ENCODE measurements around the gene CHP2.
"Not testable (repeated sequence)": the region's sequence is repeated elsewhere in the genome, so short reads cannot be mapped to it uniquely, and the experiment has no call there.

CHP2 gene

DNA sequence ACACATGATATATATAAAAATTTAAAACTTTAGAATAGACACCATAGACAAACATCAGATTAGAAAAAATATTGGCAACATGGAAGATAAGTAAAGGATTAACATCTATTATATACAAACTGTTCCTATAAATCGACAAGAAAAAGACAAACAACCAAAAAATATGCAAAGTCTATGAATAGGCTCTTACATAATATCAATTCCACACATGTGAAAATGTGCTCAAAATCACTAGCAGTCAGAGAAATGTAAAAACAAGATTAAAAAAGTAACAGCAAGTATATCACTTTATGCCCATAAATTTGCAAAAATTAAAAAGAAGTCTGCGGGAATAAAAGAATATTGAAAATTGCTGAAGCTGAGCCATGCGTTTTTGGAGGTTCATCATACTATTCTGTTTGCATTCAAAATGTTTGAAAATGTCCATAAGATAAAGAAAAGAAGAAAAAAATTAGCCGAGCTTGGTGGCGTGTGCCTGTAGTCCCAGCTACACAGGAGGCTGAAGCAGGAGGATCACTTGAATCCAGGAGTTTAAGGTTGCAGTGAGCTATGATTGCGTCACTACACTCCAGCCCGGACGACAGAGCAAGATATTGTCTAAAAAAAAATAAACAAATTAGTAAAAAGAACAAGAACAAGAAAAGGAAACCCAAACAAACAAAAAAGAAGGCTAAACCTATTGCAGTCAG is 30.6 kb upstream of the CHP2 start:
- Histone ChIP-seq H3K4me1 (ENCODE audit: control insufficient read depth in 5 of 5, insufficient read depth in 5 of 5, low read length in 5 of 5) (peaks cover 0 to 5% (median 0%) of the 10 kb centered on the region in 5 donors), H3K4me3 (ENCODE audit: low read depth in 1 of 5, low read length in 5 of 5) (no peak overlapping the region), H3K9me3 (ENCODE audit: control insufficient read depth in 5 of 5, low read length in 5 of 5) (peaks cover 0 to 8% (median 6%) of the 10 kb centered on the region in 5 donors), H3K36me3 (ENCODE audit: control insufficient read depth in 5 of 5, insufficient read depth in 5 of 5, low read length in 5 of 5) (no peaks in the 10 kb centered on the region), H3K27ac (ENCODE audit: low read depth, low read length) (no peak overlapping the region), H3K9ac (ENCODE audit: low read length in 5 of 5) (no peak overlapping the region), H3K27me3 (ENCODE audit: control insufficient read depth in 5 of 5, insufficient read depth in 4 of 5, low read length in 5 of 5) (no peaks in the 10 kb centered on the region)

DNA sequence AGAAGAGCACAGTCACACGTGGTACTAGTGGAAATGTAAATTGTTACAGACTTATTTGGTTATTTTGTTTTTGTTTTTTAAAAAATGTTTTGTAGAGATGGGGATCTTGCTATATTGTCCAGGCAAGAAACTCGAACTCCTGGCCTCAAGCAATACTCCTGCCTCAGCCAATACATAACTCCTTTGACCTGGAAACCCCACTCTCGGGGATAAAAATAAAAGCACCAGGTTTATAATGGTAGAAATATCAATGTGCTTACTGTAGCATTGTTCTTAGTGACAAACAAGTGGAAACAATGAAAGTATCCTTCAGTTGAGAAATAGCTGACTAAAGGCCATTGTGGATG is 30.1 kb upstream of the CHP2 start:
- no peaks in the 10 kb centered on the region for H3K27me3 ChIP-seq (ENCODE audit: control insufficient read depth in 5 of 5, insufficient read depth in 4 of 5, low read length in 5 of 5)
- H3K9ac ChIP-seq (ENCODE audit: low read length in 5 of 5), result no peak overlapping the region
- no peak overlapping the region for H3K4me3 ChIP-seq (ENCODE audit: low read depth in 1 of 5, low read length in 5 of 5)
- H3K9me3 ChIP-seq (ENCODE audit: control insufficient read depth in 5 of 5, low read length in 5 of 5), result peaks cover 0 to 8% (median 6%) of the 10 kb centered on the region in 5 donors
- H3K27ac ChIP-seq (ENCODE audit: low read depth, low read length), result no peak overlapping the region
- no peaks in the 10 kb centered on the region for H3K36me3 ChIP-seq (ENCODE audit: control insufficient read depth in 5 of 5, insufficient read depth in 5 of 5, low read length in 5 of 5)
- peaks cover 0 to 11% (median 4%) of the 10 kb centered on the region in 5 donors for H3K4me1 ChIP-seq (ENCODE audit: control insufficient read depth in 5 of 5, insufficient read depth in 5 of 5, low read length in 5 of 5)

DNA sequence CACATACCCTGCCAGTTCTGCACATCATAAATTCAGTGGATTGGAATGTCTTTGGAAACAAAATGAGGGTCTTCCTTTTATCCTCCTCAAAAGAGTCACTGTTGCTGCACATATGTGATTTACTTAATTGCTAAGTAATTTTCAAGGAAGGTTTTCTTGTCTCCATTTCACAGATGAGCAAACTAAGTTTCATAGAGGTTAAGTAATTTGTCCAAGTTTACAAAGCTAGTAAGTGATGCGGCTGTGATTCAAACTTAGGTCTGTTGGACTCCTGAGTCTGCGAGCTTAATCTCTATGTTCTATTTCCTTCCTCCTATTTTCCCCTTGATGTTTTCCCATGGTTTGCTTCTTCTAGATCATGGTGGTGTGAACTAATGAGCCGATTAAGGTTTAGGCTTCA is 28.1 kb upstream of the CHP2 start:
- Histone ChIP-seq H3K27me3 (ENCODE audit: control insufficient read depth in 5 of 5, insufficient read depth in 4 of 5, low read length in 5 of 5) (no peaks in the 10 kb centered on the region), H3K9ac (ENCODE audit: low read length in 5 of 5) (no peak overlapping the region), H3K27ac (ENCODE audit: low read depth, low read length) (no peak overlapping the region), H3K4me3 (ENCODE audit: low read depth in 1 of 5, low read length in 5 of 5) (no peak overlapping the region), H3K36me3 (ENCODE audit: control insufficient read depth in 5 of 5, insufficient read depth in 5 of 5, low read length in 5 of 5) (no peaks in the 10 kb centered on the region), H3K9me3 (ENCODE audit: control insufficient read depth in 5 of 5, low read length in 5 of 5) (peaks cover 0 to 8% (median 6%) of the 10 kb centered on the region in 5 donors), H3K4me1 (ENCODE audit: control insufficient read depth in 5 of 5, insufficient read depth in 5 of 5, low read length in 5 of 5) (peaks cover 0 to 15% (median 9%) of the 10 kb centered on the region in 5 donors)

DNA sequence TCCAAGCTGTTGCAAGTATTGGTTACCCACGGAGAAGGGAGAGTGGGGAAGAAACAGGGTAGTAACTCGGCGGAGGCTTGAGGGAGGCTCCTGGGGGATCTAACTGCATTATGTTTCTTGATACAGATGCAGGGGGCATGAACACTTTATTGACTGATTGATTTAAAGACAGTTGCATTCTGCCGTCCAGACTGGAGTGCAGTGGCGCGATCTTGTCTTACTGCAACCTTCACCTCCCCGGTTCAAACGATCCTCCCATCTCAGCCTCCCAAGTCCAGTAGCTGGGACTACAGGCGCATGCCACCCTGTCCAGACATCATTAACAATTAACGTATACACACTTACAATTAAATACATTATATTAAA is 26.7 kb upstream of the CHP2 start:
- Histone ChIP-seq H3K27me3 (ENCODE audit: control insufficient read depth in 5 of 5, insufficient read depth in 4 of 5, low read length in 5 of 5) (no peaks in the 10 kb centered on the region), H3K4me3 (ENCODE audit: low read depth in 1 of 5, low read length in 5 of 5) (peak overlapping the region in 1 of 5 donors; percentile 41), H3K4me1 (ENCODE audit: control insufficient read depth in 5 of 5, insufficient read depth in 5 of 5, low read length in 5 of 5) (peaks cover 0 to 15% (median 9%) of the 10 kb centered on the region in 5 donors), H3K9ac (ENCODE audit: low read length in 5 of 5) (no peak overlapping the region), H3K9me3 (ENCODE audit: control insufficient read depth in 5 of 5, low read length in 5 of 5) (peaks cover 0 to 3% (median 0%) of the 10 kb centered on the region in 5 donors), H3K36me3 (ENCODE audit: control insufficient read depth in 5 of 5, insufficient read depth in 5 of 5, low read length in 5 of 5) (no peaks in the 10 kb centered on the region), H3K27ac (ENCODE audit: low read depth, low read length) (no peak overlapping the region)

DNA sequence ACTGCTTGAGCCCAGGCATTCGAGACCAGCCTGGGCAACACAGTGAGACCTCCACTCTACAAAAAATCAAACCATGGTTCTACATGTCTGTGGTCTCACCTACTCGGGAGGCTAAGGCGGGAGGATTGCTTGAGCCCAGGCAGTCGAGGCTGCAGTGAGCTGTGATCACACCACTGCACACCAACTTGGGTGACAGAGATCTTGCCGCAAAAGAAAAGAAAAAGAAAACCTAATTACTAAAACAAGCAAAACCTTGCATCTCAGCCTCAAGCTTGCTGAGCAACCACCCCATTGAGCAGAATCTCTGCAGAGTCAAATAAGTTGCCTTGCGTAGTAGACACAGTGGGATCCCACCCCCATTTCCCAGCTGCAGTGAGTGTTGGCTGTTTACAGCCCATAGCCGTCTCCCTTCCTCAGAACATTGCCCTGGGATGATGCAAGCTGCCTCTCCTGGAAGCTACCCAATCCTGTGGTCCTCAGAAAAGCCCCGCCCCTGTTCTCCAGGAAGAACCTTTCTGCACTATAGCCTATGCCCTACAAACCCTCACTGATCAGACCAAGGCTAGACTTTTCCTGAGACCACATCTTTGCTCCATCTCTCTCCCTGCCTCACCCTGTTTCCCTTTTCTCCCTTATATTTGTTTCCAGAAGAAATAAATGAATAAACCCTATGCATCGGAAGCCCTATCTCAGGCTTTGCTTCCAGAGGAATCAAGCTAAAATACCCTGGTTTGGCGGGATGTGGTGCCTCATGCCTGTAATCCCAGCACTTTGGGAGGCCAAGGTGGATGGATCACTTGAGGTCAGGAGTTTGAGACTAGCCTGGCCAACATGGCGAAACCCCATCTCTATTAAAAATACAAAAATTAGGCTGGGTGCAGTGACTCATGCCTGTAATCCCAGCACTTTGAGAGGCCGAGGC is 25.1 kb upstream of the CHP2 start:
- H3K9ac ChIP-seq (ENCODE audit: low read length in 5 of 5), result no peak overlapping the region
- H3K27ac ChIP-seq (ENCODE audit: low read depth, low read length), result no peak overlapping the region
- H3K4me1 ChIP-seq (ENCODE audit: control insufficient read depth in 5 of 5, insufficient read depth in 5 of 5, low read length in 5 of 5), result peaks cover 0 to 15% (median 9%) of the 10 kb centered on the region in 5 donors
- no peaks in the 10 kb centered on the region for H3K36me3 ChIP-seq (ENCODE audit: control insufficient read depth in 5 of 5, insufficient read depth in 5 of 5, low read length in 5 of 5)
- H3K9me3 ChIP-seq (ENCODE audit: control insufficient read depth in 5 of 5, low read length in 5 of 5), result no peaks in the 10 kb centered on the region
- H3K4me3 ChIP-seq (ENCODE audit: low read depth in 1 of 5, low read length in 5 of 5), result no peak overlapping the region
- no peaks in the 10 kb centered on the region for H3K27me3 ChIP-seq (ENCODE audit: control insufficient read depth in 5 of 5, insufficient read depth in 4 of 5, low read length in 5 of 5)

DNA sequence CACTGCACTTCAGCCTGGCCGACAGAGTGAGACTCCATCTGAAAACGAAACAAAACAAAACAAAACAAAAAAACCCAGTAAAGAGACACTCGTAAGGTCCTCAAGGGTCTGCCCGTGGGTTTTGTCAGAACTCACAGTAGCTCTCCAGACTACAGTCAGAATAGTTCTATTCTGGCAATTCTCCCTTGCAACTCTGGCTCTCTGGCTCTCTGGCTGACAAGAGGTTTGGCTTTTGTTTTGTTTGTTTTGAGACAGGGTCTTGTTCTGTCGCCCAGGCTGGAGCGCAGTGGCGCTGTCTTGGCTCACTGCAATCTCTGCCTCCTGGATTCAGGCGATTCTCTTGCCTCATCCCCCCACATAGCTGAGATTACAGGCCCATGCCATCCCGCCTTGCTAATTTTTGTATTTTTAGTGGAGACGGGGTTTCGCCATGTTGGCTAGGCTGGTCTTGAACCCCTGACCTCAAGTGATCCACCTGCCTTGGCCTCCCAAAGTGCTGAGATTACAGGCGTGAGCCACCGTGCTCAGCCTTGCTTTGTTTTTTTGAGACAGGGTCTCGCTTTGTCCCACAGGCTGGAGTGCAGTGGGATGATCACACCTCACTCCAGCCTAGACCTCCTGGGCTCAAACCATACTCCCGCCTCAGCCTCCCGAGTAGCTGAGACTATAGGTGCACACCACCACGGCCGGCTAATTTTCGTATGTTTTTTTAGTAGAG is 20.5 kb upstream of the CHP2 start:
- Histone ChIP-seq H3K9ac (ENCODE audit: low read length in 5 of 5) (no peak overlapping the region), H3K36me3 (ENCODE audit: control insufficient read depth in 5 of 5, insufficient read depth in 5 of 5, low read length in 5 of 5) (no peaks in the 10 kb centered on the region), H3K27me3 (ENCODE audit: control insufficient read depth in 5 of 5, insufficient read depth in 4 of 5, low read length in 5 of 5) (peaks cover 0 to 4% (median 0%) of the 10 kb centered on the region in 5 donors), H3K4me1 (ENCODE audit: control insufficient read depth in 5 of 5, insufficient read depth in 5 of 5, low read length in 5 of 5) (peaks cover 0 to 8% (median 7%) of the 10 kb centered on the region in 5 donors), H3K4me3 (ENCODE audit: low read depth in 1 of 5, low read length in 5 of 5) (no peak overlapping the region), H3K27ac (ENCODE audit: low read depth, low read length) (no peak overlapping the region), H3K9me3 (ENCODE audit: control insufficient read depth in 5 of 5, low read length in 5 of 5) (no peaks in the 10 kb centered on the region)

DNA sequence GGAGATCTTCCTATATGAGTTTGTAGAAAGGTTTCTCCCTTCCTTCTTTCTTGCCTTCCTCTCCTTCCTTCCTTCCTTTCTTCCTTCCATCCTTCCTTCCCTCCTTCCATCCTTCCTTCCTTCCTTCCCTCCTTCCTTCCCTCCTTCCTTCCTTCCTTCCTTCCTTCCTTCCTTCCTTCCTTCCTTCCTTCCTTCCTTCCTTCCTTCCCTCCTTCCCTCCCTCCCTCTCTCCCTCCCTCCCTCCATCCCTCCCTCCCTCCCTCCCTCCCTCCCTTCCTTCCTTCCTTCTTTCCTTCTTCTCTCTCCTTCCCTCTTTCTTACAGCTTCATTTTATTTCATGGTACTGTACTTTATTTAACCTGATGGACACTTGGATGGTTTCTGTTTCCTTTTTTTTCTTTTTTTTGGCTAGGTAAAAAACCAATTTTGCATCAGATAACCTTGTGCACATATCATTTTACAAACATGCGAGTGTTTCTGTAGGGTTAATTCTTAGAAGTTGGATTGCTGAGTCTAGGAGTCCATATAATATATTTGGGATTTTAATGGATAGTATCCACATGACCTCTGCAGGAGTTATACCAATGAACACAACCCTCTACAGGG is 17.3 kb upstream of the CHP2 start:
- H3K36me3 ChIP-seq (ENCODE audit: control insufficient read depth in 5 of 5, insufficient read depth in 5 of 5, low read length in 5 of 5); H3K4me3 ChIP-seq (ENCODE audit: low read depth in 1 of 5, low read length in 5 of 5); H3K9ac ChIP-seq (ENCODE audit: low read length in 5 of 5); H3K27ac ChIP-seq (ENCODE audit: low read depth, low read length); H3K9me3 ChIP-seq (ENCODE audit: control insufficient read depth in 5 of 5, low read length in 5 of 5); H3K27me3 ChIP-seq (ENCODE audit: control insufficient read depth in 5 of 5, insufficient read depth in 4 of 5, low read length in 5 of 5); H3K4me1 ChIP-seq (ENCODE audit: control insufficient read depth in 5 of 5, insufficient read depth in 5 of 5, low read length in 5 of 5): not testable (repeated sequence)

DNA sequence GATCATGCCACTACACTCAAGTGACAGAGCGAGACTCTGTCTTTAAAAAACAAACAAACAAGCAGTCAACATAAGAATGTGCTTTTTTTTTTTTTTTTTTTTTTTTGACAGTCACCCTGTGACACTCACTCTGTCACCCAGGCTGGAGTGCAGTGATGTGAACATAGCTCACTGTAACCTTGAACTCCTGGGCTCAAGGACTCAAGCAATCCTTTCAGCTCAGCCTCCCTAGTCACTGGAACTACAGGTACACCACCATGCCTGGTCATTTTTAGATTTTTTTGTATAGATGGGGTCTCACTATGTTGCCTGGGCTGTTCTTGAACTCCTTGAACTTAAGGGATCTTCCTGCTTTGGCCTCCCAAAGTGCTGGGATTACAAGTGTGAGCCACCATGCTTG is 15.3 kb upstream of the CHP2 start:
- H3K4me1 ChIP-seq (ENCODE audit: control insufficient read depth in 5 of 5, insufficient read depth in 5 of 5, low read length in 5 of 5), result peaks cover 0 to 7% (median 0%) of the 10 kb centered on the region in 5 donors
- no peak overlapping the region for H3K27ac ChIP-seq (ENCODE audit: low read depth, low read length)
- H3K4me3 ChIP-seq (ENCODE audit: low read depth in 1 of 5, low read length in 5 of 5), result no peak overlapping the region
- H3K36me3 ChIP-seq (ENCODE audit: control insufficient read depth in 5 of 5, insufficient read depth in 5 of 5, low read length in 5 of 5), result no peaks in the 10 kb centered on the region
- peaks cover 0 to 4% (median 0%) of the 10 kb centered on the region in 5 donors for H3K27me3 ChIP-seq (ENCODE audit: control insufficient read depth in 5 of 5, insufficient read depth in 4 of 5, low read length in 5 of 5)
- H3K9ac ChIP-seq (ENCODE audit: low read length in 5 of 5), result no peak overlapping the region
- H3K9me3 ChIP-seq (ENCODE audit: control insufficient read depth in 5 of 5, low read length in 5 of 5), result no peaks in the 10 kb centered on the region

DNA sequence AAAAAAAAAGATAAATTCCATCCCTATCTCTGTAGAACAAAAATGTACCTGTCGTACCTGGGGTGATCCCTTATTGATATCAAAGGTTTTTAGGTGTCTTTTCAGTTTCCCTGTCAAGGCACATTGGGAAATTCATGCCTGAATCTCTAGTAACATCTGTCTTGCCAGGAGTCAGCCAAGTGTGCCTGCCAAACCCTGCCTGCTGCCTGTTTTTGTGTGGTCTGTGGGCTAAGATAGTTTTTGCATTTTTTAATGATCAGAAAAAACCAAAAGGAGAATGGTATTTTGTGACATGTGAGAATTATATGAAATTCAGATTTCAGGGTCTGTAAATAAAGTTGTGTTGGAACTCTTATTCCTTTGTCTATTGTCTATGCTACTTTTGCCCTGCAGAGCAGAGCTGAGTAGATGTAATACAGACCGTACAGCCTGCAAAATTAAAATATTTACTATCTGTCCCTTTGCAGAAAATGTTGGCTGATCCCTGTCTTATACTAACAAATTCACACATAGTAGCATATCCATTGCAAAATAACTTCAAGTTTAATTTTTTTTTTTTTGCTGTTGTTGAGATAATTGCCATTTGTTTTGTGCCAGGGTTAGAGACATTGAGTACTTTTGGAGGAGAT is 13.0 kb upstream of the CHP2 start:
- H3K4me1 ChIP-seq (ENCODE audit: control insufficient read depth in 5 of 5, insufficient read depth in 5 of 5, low read length in 5 of 5), result peaks cover 0 to 7% (median 0%) of the 10 kb centered on the region in 5 donors
- H3K27ac ChIP-seq (ENCODE audit: low read depth, low read length), result no peak overlapping the region
- no peak overlapping the region for H3K9ac ChIP-seq (ENCODE audit: low read length in 5 of 5)
- H3K9me3 ChIP-seq (ENCODE audit: control insufficient read depth in 5 of 5, low read length in 5 of 5), result no peaks in the 10 kb centered on the region
- H3K27me3 ChIP-seq (ENCODE audit: control insufficient read depth in 5 of 5, insufficient read depth in 4 of 5, low read length in 5 of 5), result peaks cover 0 to 4% (median 0%) of the 10 kb centered on the region in 5 donors
- H3K36me3 ChIP-seq (ENCODE audit: control insufficient read depth in 5 of 5, insufficient read depth in 5 of 5, low read length in 5 of 5), result no peaks in the 10 kb centered on the region
- no peak overlapping the region for H3K4me3 ChIP-seq (ENCODE audit: low read depth in 1 of 5, low read length in 5 of 5)
